ENCODE measurements around the gene SLAMF8. TPM values are rescaled to one million over a fixed set of nuclear protein-coding genes. Genes with fewer than 3 reads are reported as not detected.

SLAMF8 gene
- total and polyA plus RNA-seq, 8 donors = 0.76 to 4.5 (median 2.5) TPM; not detected in 2

GRCh38 chr1:159802111-159802510 lies 24.6 kb upstream of the SLAMF8 start, which contains the start of gene FCRL6:
Gene FCRL6, plus strand, starts transcription at chr1:159802360. Its CDS starts 65 bp downstream, at chr1:159802425.
- H3K9me3 ChIP-seq = no peaks in the 10 kb centered on the region
- no peaks in the 10 kb centered on the region for H3K36me3 ChIP-seq
- no peak within 1 kb of the TSS for H3K27ac ChIP-seq
- DNase-seq = no peak
- TF ChIP-seq POLR2A (IDR thresholded peaks at IDR 0.05) = no peak
- H3K27me3 ChIP-seq = no peaks in the 10 kb centered on the region
- no peak within 1 kb of the TSS for H3K4me3 ChIP-seq
- 81 to 91% (median 86%) methylated on average over 8 of the region's 8 CpGs for WGBS, 5 donors
- no peaks in the 10 kb centered on the region for H3K4me1 ChIP-seq
- intact Hi-C loops (cut with DNase I; ENCODE audit: low total_unique reads) = no loop called here

GRCh38 chr1:159803956-159804689 lies 22.6 kb upstream of the SLAMF8 start:
- TF ChIP-seq POLR2A (IDR thresholded peaks at IDR 0.05) (no peak), POLR2AphosphoS5 (IDR thresholded peaks at IDR 0.05) (no peak), CTCF (IDR thresholded peaks at IDR 0.05) (no peak), EP300 (IDR thresholded peaks at IDR 0.05) (no peak)
- no peaks in the 10 kb centered on the region for H3K36me3 ChIP-seq
- no peaks in the 10 kb centered on the region for H3K9me3 ChIP-seq
- H3K27ac ChIP-seq = no peak overlapping the region
- no peaks in the 10 kb centered on the region for H3K27me3 ChIP-seq
- no peak for DNase-seq
- 72 to 80% (median 75%) methylated on average over 7 of the region's 7 CpGs for WGBS, 5 donors
- no peak overlapping the region for H3K4me3 ChIP-seq
- H3K4me1 ChIP-seq = no peaks in the 10 kb centered on the region
- intact Hi-C loops (cut with DNase I; ENCODE audit: low total_unique reads) = no loop called here

- DNase-seq = no peak
- H3K9me3 ChIP-seq = no peaks in the 10 kb centered on the region
- TF ChIP-seq CTCF (IDR thresholded peaks at IDR 0.05) (no peak), EP300 (IDR thresholded peaks at IDR 0.05) (no peak), POLR2A (IDR thresholded peaks at IDR 0.05) (no peak), POLR2AphosphoS5 (IDR thresholded peaks at IDR 0.05) (no peak)
- no peaks in the 10 kb centered on the region for H3K36me3 ChIP-seq
- intact Hi-C loops (cut with DNase I; ENCODE audit: low total_unique reads) = no loop called here
- H3K4me3 ChIP-seq = no peak overlapping the region
- H3K4me1 ChIP-seq = no peaks in the 10 kb centered on the region
- 28 to 60% (median 46%) methylated on average over 2 of the region's 2 CpGs for WGBS, 5 donors
- no peaks in the 10 kb centered on the region for H3K27me3 ChIP-seq
- H3K27ac ChIP-seq = no peak overlapping the region
Observed at GRCh38 chr1:159804924-159805323, 21.7 kb upstream of the SLAMF8 start.

GRCh38 chr1:159815926-159816325 lies 10.7 kb upstream of the SLAMF8 start:
- no peak overlapping the region for H3K4me3 ChIP-seq
- no peaks in the 10 kb centered on the region for H3K4me1 ChIP-seq
- no peaks in the 10 kb centered on the region for H3K27me3 ChIP-seq
- no peaks in the 10 kb centered on the region for H3K36me3 ChIP-seq
- DNase-seq = no peak
- intact Hi-C loops (cut with DNase I; ENCODE audit: low total_unique reads) = no loop called here
- no peak for TF ChIP-seq POLR2A (IDR thresholded peaks at IDR 0.05)
- no peak for TF ChIP-seq POLR2AphosphoS5 (IDR thresholded peaks at IDR 0.05)
- TF ChIP-seq CTCF (IDR thresholded peaks at IDR 0.05) = no peak
- TF ChIP-seq EP300 (IDR thresholded peaks at IDR 0.05) = no peak
- H3K9me3 ChIP-seq = no peaks in the 10 kb centered on the region
- no peak overlapping the region for H3K27ac ChIP-seq
- WGBS, 5 donors = 89 to 96% (median 91%) methylated on average over 8 of the region's 8 CpGs
